Effector memory CD8-positive, alpha-beta T cell (primary cell): ENCODE results near the gene ANXA11.
A peak's percentile ranks its signal among the peaks of the same experiment; 100 is the strongest.
"Not testable (repeated sequence)": the region's sequence is repeated elsewhere in the genome, so short reads cannot be mapped to it uniquely, and the experiment has no call there.

Experiments used
- ATAC-seq: fragments of 150-1000 bp; cut with Tn5 transposase; replicated peaks from 2 replicates; pipeline ENCODE4 v1.10.0; 2021; ENCODE audit warnings: mild to moderate bottlenecking, moderate library complexity
- DNase-seq, 3 experiments: peaks; one replicate each; pipeline ENCODE4 v3.0.0; 2021
- H3K27ac Mint-ChIP-seq, 2 donors: one replicate each; pipeline ENCODE4 v1.8.0; 2022; ENCODE audit warnings: mild to moderate bottlenecking in 2 of 2, mixed read lengths in 2 of 2, moderate library complexity in 2 of 2
- H3K27me3 Mint-ChIP-seq, 2 donors: one replicate each; pipeline ENCODE4 v1.8.0; 2022; ENCODE audit warnings: mixed read lengths in 2 of 2
- H3K36me3 Mint-ChIP-seq: one replicate; pipeline ENCODE4 v1.8.0; 2022; ENCODE audit warnings: mild to moderate bottlenecking, moderate library complexity, mixed read lengths; ENCODE audit not compliant: insufficient read depth
- H3K4me1 Mint-ChIP-seq, 2 donors: one replicate each; pipeline ENCODE4 v1.8.0; 2022; ENCODE audit warnings: low read depth in 2 of 2, mixed read lengths in 2 of 2
- H3K4me3 Mint-ChIP-seq, 2 donors: one replicate each; pipeline ENCODE4 v1.8.0; 2022; ENCODE audit warnings: mild to moderate bottlenecking in 2 of 2, mixed read lengths in 2 of 2, moderate library complexity in 2 of 2
- H3K9me3 Mint-ChIP-seq, 2 donors: one replicate each; pipeline ENCODE4 v1.8.0; 2022; ENCODE audit warnings: mixed read lengths in 2 of 2

ANXA11 gene

GRCh38 chr10:80152820-80153219, 52.5 kb downstream of the ANXA11 start:
- Mint-ChIP-seq H3K36me3 (peaks cover 73% of the 10 kb centered on the region), H3K9me3 (no peaks in the 10 kb centered on the region), H3K4me3 (peak overlapping the region in 1 of 2 donors; percentile 18), H3K27ac (peak overlapping the region; percentile 49 to 88), H3K27me3 (no peaks in the 10 kb centered on the region), H3K4me1 (peaks cover 0 to 4% of the 10 kb centered on the region in 2 donors)
- ATAC-seq (no peak), DNase-seq (no peak)

GRCh38 chr10:80150172-80150571, 55.2 kb downstream of the ANXA11 start:
- H3K27me3 Mint-ChIP-seq: no peaks in the 10 kb centered on the region
- peaks cover 51% of the 10 kb centered on the region for H3K36me3 Mint-ChIP-seq
- ATAC-seq: no peak
- peaks cover 0 to 6% of the 10 kb centered on the region in 2 donors for H3K4me1 Mint-ChIP-seq
- H3K27ac Mint-ChIP-seq: peak overlapping the region; percentile 39 to 88
- no peak for DNase-seq
- no peak overlapping the region for H3K4me3 Mint-ChIP-seq
- H3K9me3 Mint-ChIP-seq: no peaks in the 10 kb centered on the region

GRCh38 chr10:80149123-80149522, 56.2 kb downstream of the ANXA11 start:
- peak overlapping the region; percentile 22 to 88 for H3K27ac Mint-ChIP-seq
- H3K36me3 Mint-ChIP-seq: peaks cover 48% of the 10 kb centered on the region

GRCh38 chr10:80148166-80148805, 57.1 kb downstream of the ANXA11 start:
- Mint-ChIP-seq H3K27me3 (no peaks in the 10 kb centered on the region), H3K36me3 (peaks cover 43% of the 10 kb centered on the region), H3K27ac (peak overlapping the region; percentile 22 to 62), H3K4me1 (peaks cover 15 to 17% of the 10 kb centered on the region in 2 donors), H3K9me3 (no peaks in the 10 kb centered on the region), H3K4me3 (no peak overlapping the region)
- ATAC-seq (no peak), DNase-seq (no peak)

More at GRCh38 chr10:80149123-80149522, 56.2 kb downstream of the ANXA11 start:
- Mint-ChIP-seq H3K4me1 (peaks cover 8 to 14% of the 10 kb centered on the region in 2 donors), H3K4me3 (no peak overlapping the region), H3K27me3 (no peaks in the 10 kb centered on the region), H3K9me3 (no peaks in the 10 kb centered on the region)
- DNase-seq (no peak), ATAC-seq (no peak)

GRCh38 chr10:80146918-80147317, 58.4 kb downstream of the ANXA11 start:
- no peak for ATAC-seq
- H3K27ac Mint-ChIP-seq: peak overlapping the region in 1 of 2 donors; percentile 65

GRCh38 chr10:80145406-80146308, 59.7 kb downstream of the ANXA11 start:
- DNase-seq, H3K9me3 Mint-ChIP-seq, ATAC-seq: not testable (repeated sequence)
- Mint-ChIP-seq H3K4me1 (peaks cover 15% of the 10 kb centered on the region in 2 donors), H3K27ac (peak overlapping the region in 1 of 2 donors; percentile 65), H3K36me3 (peaks cover 29% of the 10 kb centered on the region), H3K4me3 (peak overlapping the region; percentile 11 to 91), H3K27me3 (peaks cover 0 to 15% of the 10 kb centered on the region in 2 donors)

More at GRCh38 chr10:80146918-80147317, 58.4 kb downstream of the ANXA11 start:
- peaks cover 0 to 2% of the 10 kb centered on the region in 2 donors for H3K27me3 Mint-ChIP-seq
- peaks cover 33% of the 10 kb centered on the region for H3K36me3 Mint-ChIP-seq
- no peak overlapping the region for H3K4me3 Mint-ChIP-seq
- H3K9me3 Mint-ChIP-seq: no peaks in the 10 kb centered on the region
- DNase-seq: no peak
- peaks cover 15 to 17% of the 10 kb centered on the region in 2 donors for H3K4me1 Mint-ChIP-seq

GRCh38 chr10:80144696-80145131, 60.6 kb downstream of the ANXA11 start:
- Mint-ChIP-seq H3K4me3 (peak overlapping the region; percentile 90 to 91), H3K27me3 (peaks cover 9 to 24% of the 10 kb centered on the region in 2 donors), H3K27ac (peak overlapping the region; percentile 65 to 96), H3K4me1 (peaks cover 15% of the 10 kb centered on the region in 2 donors), H3K36me3 (peaks cover 27% of the 10 kb centered on the region), H3K9me3 (no peaks in the 10 kb centered on the region)
- ATAC-seq (peak; percentile 62), DNase-seq (peak in 1 of 3 experiments; percentile 15)

- peaks cover 9 to 29% of the 10 kb centered on the region in 2 donors for H3K27me3 Mint-ChIP-seq
- peak; percentile 49 for ATAC-seq
- peak overlapping the region; percentile 90 to 91 for H3K4me3 Mint-ChIP-seq
- H3K27ac Mint-ChIP-seq: peak overlapping the region; percentile 65 to 96
- DNase-seq: peak in 2 of 3 experiments; percentile 11 to 12
- no peaks in the 10 kb centered on the region for H3K9me3 Mint-ChIP-seq
- peaks cover 15% of the 10 kb centered on the region in 2 donors for H3K4me1 Mint-ChIP-seq
- H3K36me3 Mint-ChIP-seq: peaks cover 28% of the 10 kb centered on the region
Observed at GRCh38 chr10:80144067-80144695, 61.2 kb downstream of the ANXA11 start.

GRCh38 chr10:80141696-80142460, 63.5 kb downstream of the ANXA11 start:
- ATAC-seq: no peak
- Mint-ChIP-seq H3K36me3 (peaks cover 30% of the 10 kb centered on the region), H3K27me3 (peaks cover 15 to 52% of the 10 kb centered on the region in 2 donors), H3K4me1 (peaks cover 15% of the 10 kb centered on the region in 2 donors), H3K9me3 (no peaks in the 10 kb centered on the region), H3K27ac (peak overlapping the region in 1 of 2 donors; percentile 44), H3K4me3 (no peak overlapping the region)
- DNase-seq: no peak

GRCh38 chr10:80140251-80140650, 65.1 kb downstream of the ANXA11 start:
- no peak for DNase-seq
- peaks cover 13 to 15% of the 10 kb centered on the region in 2 donors for H3K4me1 Mint-ChIP-seq
- no peaks in the 10 kb centered on the region for H3K9me3 Mint-ChIP-seq
- ATAC-seq: no peak
- peaks cover 15 to 64% of the 10 kb centered on the region in 2 donors for H3K27me3 Mint-ChIP-seq
- no peak overlapping the region for H3K4me3 Mint-ChIP-seq
- H3K27ac Mint-ChIP-seq: no peak overlapping the region
- H3K36me3 Mint-ChIP-seq: peaks cover 25% of the 10 kb centered on the region

GRCh38 chr10:80139265-80139664, 66.1 kb downstream of the ANXA11 start:
- Mint-ChIP-seq H3K9me3 (no peaks in the 10 kb centered on the region), H3K27me3 (peaks cover 15 to 72% of the 10 kb centered on the region in 2 donors), H3K4me1 (peaks cover 6 to 7% of the 10 kb centered on the region in 2 donors), H3K36me3 (peaks cover 18% of the 10 kb centered on the region), H3K4me3 (no peak overlapping the region), H3K27ac (no peak overlapping the region)
- no peak for ATAC-seq
- no peak for DNase-seq

- H3K27me3 Mint-ChIP-seq: peaks cover 23 to 86% of the 10 kb centered on the region in 2 donors
- no peak overlapping the region for H3K27ac Mint-ChIP-seq
- peaks cover 14% of the 10 kb centered on the region for H3K36me3 Mint-ChIP-seq
- DNase-seq: no peak
- no peak overlapping the region for H3K4me3 Mint-ChIP-seq
- H3K9me3 Mint-ChIP-seq: no peaks in the 10 kb centered on the region
- ATAC-seq: no peak
- peaks cover 1 to 2% of the 10 kb centered on the region in 2 donors for H3K4me1 Mint-ChIP-seq
Observed at GRCh38 chr10:80137920-80138319, 67.4 kb downstream of the ANXA11 start.
